ENCODE measurements around the gene THRB. TPM values are rescaled to one million over a fixed set of nuclear protein-coding genes. Genes with fewer than 3 reads are reported as not detected.

THRB gene
- total RNA-seq, 1 experiment from 2014 or later = 0.86 TPM

DNA sequence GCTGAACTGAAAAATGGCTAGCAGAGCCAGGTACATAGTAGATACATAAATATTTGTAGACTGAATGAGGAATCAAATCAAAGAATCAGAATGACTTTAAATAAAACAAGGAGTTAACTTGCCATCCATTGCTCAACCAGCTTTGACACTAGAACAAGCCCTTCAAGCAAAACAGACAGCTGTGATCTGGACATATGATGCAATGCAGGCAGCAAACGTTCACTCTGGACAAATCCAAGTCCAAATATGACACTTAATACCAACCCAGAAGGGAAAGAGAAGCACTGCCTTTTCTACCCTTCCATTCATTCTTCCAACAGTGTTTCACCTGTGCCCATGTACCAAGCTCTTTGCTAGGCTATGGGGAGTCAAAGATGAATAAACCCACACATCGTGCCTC lies 4.5 kb downstream of the THRB start:
- no peak for DNase-seq (ENCODE audit: low read depth)

DNA sequence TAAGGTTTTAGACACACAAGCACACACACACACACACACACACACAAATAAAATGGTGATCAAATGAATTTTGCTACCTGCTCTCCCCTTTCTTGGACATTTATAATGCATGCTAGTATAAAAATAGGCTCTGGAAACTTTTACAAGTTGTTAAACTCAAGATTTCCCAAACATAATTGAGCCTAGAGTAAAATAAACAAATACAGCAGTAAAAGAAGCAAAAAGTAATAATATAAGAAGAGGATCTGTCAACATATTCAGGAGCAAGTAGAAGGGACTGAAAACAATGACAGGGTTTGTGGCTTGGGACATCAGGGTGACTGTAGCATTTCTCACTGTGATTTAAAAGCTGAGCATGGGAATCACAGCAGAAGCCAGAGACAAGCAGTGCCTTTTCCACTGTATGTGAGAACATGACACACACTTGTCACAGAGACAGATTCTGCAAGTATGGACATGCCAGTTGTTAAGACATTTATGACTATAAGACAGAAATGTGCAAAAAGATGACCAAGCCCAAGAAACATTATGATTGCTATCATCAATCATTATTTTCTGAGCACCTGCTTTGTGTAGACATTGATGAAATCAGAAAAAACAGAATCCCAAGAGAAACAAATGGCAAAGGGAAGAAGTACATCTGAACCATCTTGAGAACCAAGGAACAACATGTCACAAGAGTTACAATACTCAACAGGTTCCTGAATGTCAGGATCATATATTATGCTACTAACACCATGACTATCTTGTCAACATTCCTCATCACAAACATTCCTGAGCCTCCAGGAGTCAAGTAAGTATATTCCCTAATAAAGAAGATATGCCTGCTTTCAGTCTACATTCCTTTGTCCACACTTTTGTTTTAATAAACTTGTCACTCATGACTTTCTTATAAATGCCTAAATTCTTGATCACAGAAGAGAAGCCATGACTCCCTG lies 7.1 kb downstream of the THRB start:
- DNase-seq (ENCODE audit: low read depth) = no peak

GRCh38 chr3:24485511-24485910 lies 9.1 kb downstream of the THRB start:
- peak; percentile 32 for DNase-seq (ENCODE audit: low read depth)

- DNase-seq (ENCODE audit: low read depth) = no peak
Measured at GRCh38 chr3:24483873-24484272, 10.8 kb downstream of the THRB start.

GRCh38 chr3:24482096-24482705 lies 12.4 kb downstream of the THRB start:
- no peak for DNase-seq (ENCODE audit: low read depth)

GRCh38 chr3:24481193-24481592 lies 13.5 kb downstream of the THRB start:
- DNase-seq (ENCODE audit: low read depth) = no peak

GRCh38 chr3:24480497-24480896 lies 14.2 kb downstream of the THRB start:
- no peak for DNase-seq (ENCODE audit: low read depth)

DNA sequence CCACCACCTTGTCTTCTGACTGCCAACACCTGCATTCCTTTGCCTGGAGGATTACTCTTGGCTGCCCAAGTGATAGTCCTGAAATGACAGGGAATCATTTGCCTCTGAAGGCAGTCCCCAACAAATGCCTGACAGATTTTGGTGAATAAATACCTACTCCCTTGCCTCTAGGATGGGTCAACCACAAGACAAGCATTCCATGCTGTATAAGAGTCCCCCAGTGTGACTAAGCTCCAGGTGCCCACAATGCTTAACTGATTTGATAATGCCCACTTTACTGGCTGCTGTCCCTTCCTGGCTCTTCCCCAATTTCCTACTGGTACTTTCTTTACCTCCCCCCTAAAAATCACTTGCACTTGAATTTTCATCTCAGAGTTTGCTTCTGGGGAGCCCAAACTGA lies 14.8 kb downstream of the THRB start:
- DNase-seq (ENCODE audit: low read depth) = no peak

GRCh38 chr3:24476871-24477656 lies 17.6 kb downstream of the THRB start:
- DNase-seq (ENCODE audit: low read depth) = no peak

DNA sequence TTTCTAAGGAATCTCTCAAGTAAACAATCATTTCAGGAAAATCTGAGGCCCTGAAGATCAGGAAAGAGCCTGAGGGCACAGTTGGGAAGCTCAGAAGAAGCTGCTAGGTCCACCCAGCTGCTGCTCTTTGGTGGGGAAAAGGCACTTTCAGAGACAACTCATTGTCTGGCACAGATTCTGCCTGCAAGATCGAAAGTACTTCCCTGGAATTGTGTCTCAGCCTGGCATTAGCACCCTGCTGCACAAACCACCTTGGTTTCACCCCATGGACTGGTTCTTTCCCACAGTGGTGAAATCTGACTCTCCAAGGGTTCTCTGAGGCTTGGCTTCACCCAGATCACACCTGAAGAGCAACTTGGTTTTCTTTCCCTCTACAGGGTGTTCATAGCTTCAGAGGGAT lies 18.7 kb downstream of the THRB start:
- peak; percentile 45 for DNase-seq (ENCODE audit: low read depth)

GRCh38 chr3:24474862-24475261 lies 19.8 kb downstream of the THRB start:
- no peak for DNase-seq (ENCODE audit: low read depth)

GRCh38 chr3:24472358-24472757 lies 22.3 kb downstream of the THRB start:
- no peak for DNase-seq (ENCODE audit: low read depth)

DNA sequence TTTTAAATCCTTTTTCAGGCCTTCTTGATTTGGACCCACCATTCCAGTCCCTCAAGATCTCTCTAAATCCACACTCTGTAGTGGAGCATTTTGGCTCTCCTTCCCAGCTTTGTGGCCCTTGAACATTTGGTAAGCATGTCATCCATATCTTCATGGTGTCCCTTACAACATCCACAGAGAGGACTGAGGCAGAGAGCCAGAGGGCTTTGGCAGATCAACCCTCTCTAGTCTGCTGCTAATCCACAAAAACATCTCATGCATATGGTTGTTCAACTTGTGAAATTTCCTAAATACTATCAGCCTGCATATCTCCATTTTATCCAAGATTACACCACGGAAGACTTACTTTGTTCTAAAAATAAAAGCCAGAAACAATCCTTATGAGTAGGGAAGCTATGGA lies 23.2 kb downstream of the THRB start:
- no peak for DNase-seq (ENCODE audit: low read depth)

GRCh38 chr3:24470277-24470676 lies 24.4 kb downstream of the THRB start:
- DNase-seq (ENCODE audit: low read depth) = no peak

DNA sequence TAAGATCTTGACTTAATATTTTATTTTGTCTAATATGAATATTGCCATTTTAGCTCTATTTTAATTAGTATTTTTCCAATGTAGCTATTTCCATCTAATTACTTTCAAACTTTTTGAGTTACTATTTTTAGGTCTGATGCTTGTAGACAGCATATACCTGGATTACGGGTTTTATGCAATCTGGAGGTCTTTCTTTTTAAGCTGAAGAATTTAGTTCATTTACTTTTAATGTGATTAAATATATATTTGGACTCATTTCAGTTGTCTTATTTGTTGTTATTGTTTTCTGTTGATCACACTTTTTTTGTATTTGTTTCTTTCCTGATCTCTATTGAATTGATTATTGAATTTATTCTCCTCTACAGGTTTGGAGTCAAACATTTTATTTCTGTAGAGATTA lies 30.3 kb downstream of the THRB start:
- no peak for DNase-seq (ENCODE audit: low read depth)

GRCh38 chr3:24462737-24463136 lies 31.9 kb downstream of the THRB start:
- no peak for DNase-seq (ENCODE audit: low read depth)

- no peak for DNase-seq (ENCODE audit: low read depth)
Measured at GRCh38 chr3:24460974-24461373, 33.7 kb downstream of the THRB start.

- no peak for DNase-seq (ENCODE audit: low read depth)
Measured at GRCh38 chr3:24457719-24458118, 36.9 kb downstream of the THRB start.

- DNase-seq (ENCODE audit: low read depth) = no peak
Measured at GRCh38 chr3:24454856-24455255, 39.8 kb downstream of the THRB start.

DNA sequence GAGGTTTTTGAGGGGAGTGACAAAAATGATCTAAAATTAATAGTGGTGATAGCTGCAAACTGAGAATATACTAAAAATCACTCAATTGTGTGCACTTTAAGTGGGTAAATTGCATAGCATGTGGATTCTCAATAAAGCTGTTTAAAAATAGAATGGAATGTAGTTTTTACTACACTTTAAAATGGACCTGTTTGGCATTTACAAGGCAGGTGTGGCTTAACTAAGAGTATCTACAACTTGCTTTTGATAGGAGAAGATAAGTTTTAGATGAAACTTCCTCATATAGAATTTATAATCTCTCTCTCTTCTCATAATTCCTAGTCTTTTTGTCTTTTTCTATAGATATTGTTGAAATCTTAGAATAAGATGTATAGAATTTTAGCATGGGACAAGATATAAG lies 40.3 kb downstream of the THRB start:
- no peak for DNase-seq (ENCODE audit: low read depth)

DNA sequence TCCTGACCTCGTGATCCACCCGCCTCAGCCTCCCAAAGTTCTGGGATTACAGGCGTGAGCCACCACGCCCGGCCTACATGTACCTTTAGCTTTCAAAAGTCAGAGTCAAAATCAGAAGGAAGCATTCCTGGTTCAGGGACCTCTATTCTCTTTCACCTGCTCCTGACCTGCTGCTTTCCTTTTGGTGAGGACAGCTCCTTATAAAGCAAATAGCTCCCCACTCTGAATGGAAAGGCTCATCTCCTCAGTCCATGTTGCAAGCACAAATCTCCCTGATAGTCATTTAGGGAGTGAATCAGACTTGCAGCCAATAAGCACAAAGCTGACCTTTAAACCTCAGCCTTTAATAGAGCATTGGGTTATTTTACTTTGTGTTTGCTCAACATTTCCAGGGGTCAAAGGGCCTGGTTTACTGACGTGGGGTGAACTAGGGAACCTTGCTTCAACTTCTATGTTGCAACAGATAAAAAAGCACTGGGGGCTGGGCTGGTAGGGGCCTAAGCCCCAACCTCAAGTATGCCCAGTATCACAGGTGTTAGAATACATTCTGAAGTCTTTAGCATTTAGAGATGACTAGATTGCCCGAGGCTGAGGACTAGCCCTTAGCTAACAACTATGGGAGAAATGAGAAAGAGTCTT lies 43.1 kb downstream of the THRB start:
- no peak for DNase-seq (ENCODE audit: low read depth)

Measured in Daoy (cell line).